GM18519 (cell line): ENCODE data around the gene EHHADH.
"Not testable (repeated sequence)": the region's sequence is repeated elsewhere in the genome, so short reads cannot be mapped to it uniquely, and the experiment has no call there.

Experiments
- ATAC-seq: cut with Tn5 transposase; IDR thresholded peaks from one replicate; pipeline ENCODE4 v1.9.1; 2021; ENCODE audit warnings: mild to moderate bottlenecking, moderate library complexity; ENCODE audit not compliant: unreplicated experiment, low FRiP score

EHHADH gene

GRCh38 chr3:185253133-185253532, 716 bp downstream of the EHHADH start:
- not testable (repeated sequence) for ATAC-seq

- ATAC-seq: no peak
Observed at GRCh38 chr3:185251272-185251671, 2.6 kb downstream of the EHHADH start.

- ATAC-seq: no peak
Observed at GRCh38 chr3:185250653-185251052, 3.2 kb downstream of the EHHADH start.

- no peak for ATAC-seq
Observed at GRCh38 chr3:185250247-185250646, 3.6 kb downstream of the EHHADH start.

- no peak for ATAC-seq
Observed at GRCh38 chr3:185242642-185243041, 11.2 kb downstream of the EHHADH start.

- ATAC-seq: no peak
Observed at GRCh38 chr3:185236969-185237368, 16.9 kb downstream of the EHHADH start.

GRCh38 chr3:185233328-185233727, 20.5 kb downstream of the EHHADH start:
- no peak for ATAC-seq

GRCh38 chr3:185226526-185226925, 27.3 kb downstream of the EHHADH start:
- not testable (repeated sequence) for ATAC-seq

GRCh38 chr3:185225523-185225922, 28.3 kb downstream of the EHHADH start:
- no peak for ATAC-seq

- no peak for ATAC-seq
Observed at GRCh38 chr3:185225080-185225479, 28.8 kb downstream of the EHHADH start.

GRCh38 chr3:185221203-185221602, 32.6 kb downstream of the EHHADH start:
- no peak for ATAC-seq

GRCh38 chr3:185216607-185216958, 37.3 kb downstream of the EHHADH start:
- no peak for ATAC-seq

- ATAC-seq: no peak
Observed at GRCh38 chr3:185215873-185216606, 37.8 kb downstream of the EHHADH start.

- ATAC-seq: no peak
Observed at GRCh38 chr3:185212559-185212958, 41.3 kb downstream of the EHHADH start.

GRCh38 chr3:185212086-185212485, 41.8 kb downstream of the EHHADH start:
- no peak for ATAC-seq

- ATAC-seq: no peak
Observed at GRCh38 chr3:185210621-185211142, 43.2 kb downstream of the EHHADH start.

- no peak for ATAC-seq
Observed at GRCh38 chr3:185208823-185209222, 45.0 kb downstream of the EHHADH start.

- ATAC-seq: peak; percentile 91
Observed at GRCh38 chr3:185207931-185208746, 45.7 kb downstream of the EHHADH start.

- no peak for ATAC-seq
Observed at GRCh38 chr3:185207481-185207880, 46.4 kb downstream of the EHHADH start.

GRCh38 chr3:185205865-185206264, 48.0 kb downstream of the EHHADH start:
- no peak for ATAC-seq

GRCh38 chr3:185204894-185205293, 49.0 kb downstream of the EHHADH start:
- ATAC-seq: no peak

- ATAC-seq: no peak
Observed at GRCh38 chr3:185200639-185201038, 53.2 kb downstream of the EHHADH start.
